Fibroblast of lung (primary cell): ENCODE measurements around the gene GOLGA6L7. TPM values are rescaled to one million over a fixed set of nuclear protein-coding genes. Genes with fewer than 3 reads are reported as not detected.
"Not testable (repeated sequence)": the region's sequence is repeated elsewhere in the genome, so short reads cannot be mapped to it uniquely, and the experiment has no call there.

Source experiments
- DNase-seq, 2 donors: peaks; one replicate each; pipeline versions ENCODE4 v3.0.0 to v3.0.0-alpha.2; 2010; ENCODE audit warnings: low read depth in 2 of 2
- H2AFZ ChIP-seq: 2 replicates; pipeline ENCODE4 v1.5.1; 2012; ENCODE audit warnings: low read length, control low read depth, inconsistent platforms
- H3K27ac ChIP-seq: 2 replicates; pipeline ENCODE4 v1.5.1; 2011; ENCODE audit warnings: low read length, control low read depth; ENCODE audit not compliant: insufficient read depth
- H3K27me3 ChIP-seq: 2 replicates; pipeline ENCODE4 v1.5.1; 2011; ENCODE audit warnings: mild to moderate bottlenecking, low read length; ENCODE audit not compliant: control insufficient read depth, insufficient read depth
- H3K36me3 ChIP-seq: 2 replicates; pipeline ENCODE4 v1.5.1; 2011; ENCODE audit warnings: low read length; ENCODE audit not compliant: control insufficient read depth, insufficient read depth
- H3K4me1 ChIP-seq: 2 replicates; pipeline ENCODE4 v1.5.1; 2011; ENCODE audit warnings: low read length; ENCODE audit not compliant: control insufficient read depth, insufficient read depth; ENCODE audit errors: extremely low read depth
- H3K4me2 ChIP-seq: 2 replicates; pipeline ENCODE4 v1.5.1; 2011; ENCODE audit warnings: low read length, control low read depth; ENCODE audit not compliant: insufficient read depth; ENCODE audit errors: extremely low read depth
- H3K4me3 ChIP-seq, 4 experiments: fragments of 200-600 bp in 1 of 4; sonication (generic) in 1 of 4; replicated peaks in 1 of 4; 2 replicates each; pipeline ENCODE4 v1.5.1; 2011 to 2016; ENCODE audit warnings: low read length in 4 of 4, low read depth in 3 of 4, mild to moderate bottlenecking in 3 of 4, control low read depth in 2 of 4, inconsistent platforms in 1 of 4, mixed read lengths in 1 of 4; ENCODE audit not compliant: insufficient read depth in 1 of 4; ENCODE audit errors: control extremely low read depth in 1 of 4
- H3K79me2 ChIP-seq: 2 replicates; pipeline ENCODE4 v1.5.1; 2012; ENCODE audit warnings: mild to moderate bottlenecking, low read length, inconsistent platforms; ENCODE audit not compliant: control insufficient read depth, insufficient read depth
- H3K9ac ChIP-seq: 2 replicates; pipeline ENCODE4 v1.5.1; 2011; ENCODE audit warnings: mild to moderate bottlenecking, low read length, control low read depth; ENCODE audit not compliant: insufficient read depth
- H3K9me3 ChIP-seq: 2 replicates; pipeline ENCODE4 v1.5.1; 2012; ENCODE audit warnings: low read depth, low read length; ENCODE audit not compliant: control insufficient read depth, insufficient read depth
- H4K20me1 ChIP-seq: 2 replicates; pipeline ENCODE4 v1.5.1; 2011; ENCODE audit warnings: low read length; ENCODE audit not compliant: control insufficient read depth, insufficient read depth; ENCODE audit errors: extremely low read depth
- polyA plus RNA-seq, 2 donors: library from polyadenylated mRNA; depleted of rRNA in 1 of 2; stranded (reverse) in 1 of 2; unstranded in 1 of 2; fragments of >200 nt; gene quantifications; 2 replicates each; pipeline ENCODE4 v1.2.1, GENCODE V29; 2011 to 2012; ENCODE audit warnings: missing spikeins in 1 of 2
- total RNA-seq: library from RNA; depleted of rRNA; stranded (reverse); fragments of >200 nt; gene quantifications from 2 replicates; pipeline ENCODE4 v1.2.1, GENCODE V29; 2014

The GOLGA6L7 gene
- total and polyA plus RNA-seq, 2 donors (not counting 1 experiment from before 2014, with no cell fraction given) = not detected

GRCh38 chr15:28847247-28847646 lies 1.2 kb downstream of the GOLGA6L7 start:
- H3K79me2 ChIP-seq, H4K20me1 ChIP-seq, H3K27ac ChIP-seq, H2AFZ ChIP-seq, H3K27me3 ChIP-seq, H3K9ac ChIP-seq, H3K9me3 ChIP-seq, DNase-seq, H3K4me1 ChIP-seq, H3K4me2 ChIP-seq, H3K4me3 ChIP-seq, H3K36me3 ChIP-seq: not testable (repeated sequence)

GRCh38 chr15:28844147-28844546 lies 4.3 kb downstream of the GOLGA6L7 start:
- H3K9ac ChIP-seq, H3K4me1 ChIP-seq, H3K79me2 ChIP-seq, H4K20me1 ChIP-seq, DNase-seq, H3K4me2 ChIP-seq, H3K4me3 ChIP-seq, H2AFZ ChIP-seq, H3K27me3 ChIP-seq, H3K9me3 ChIP-seq, H3K36me3 ChIP-seq, H3K27ac ChIP-seq: not testable (repeated sequence)

- H3K79me2 ChIP-seq, H3K4me1 ChIP-seq, H3K27ac ChIP-seq, H3K4me3 ChIP-seq, DNase-seq, H3K4me2 ChIP-seq, H3K9me3 ChIP-seq, H3K9ac ChIP-seq, H2AFZ ChIP-seq, H4K20me1 ChIP-seq, H3K36me3 ChIP-seq, H3K27me3 ChIP-seq: not testable (repeated sequence)
Measured at GRCh38 chr15:28843520-28843919, 4.9 kb downstream of the GOLGA6L7 start.

GRCh38 chr15:28842210-28842609 lies 6.2 kb downstream of the GOLGA6L7 start:
- H3K4me3 ChIP-seq, H2AFZ ChIP-seq: not testable (repeated sequence)

GRCh38 chr15:28840285-28840684 lies 8.2 kb downstream of the GOLGA6L7 start:
- H3K4me3 ChIP-seq, H3K9ac ChIP-seq: not testable (repeated sequence)

More at GRCh38 chr15:28842210-28842609, 6.2 kb downstream of the GOLGA6L7 start:
- not testable (repeated sequence) for H3K4me1 ChIP-seq, H4K20me1 ChIP-seq, H3K36me3 ChIP-seq, H3K27ac ChIP-seq, DNase-seq, H3K9ac ChIP-seq, H3K9me3 ChIP-seq, H3K79me2 ChIP-seq, H3K4me2 ChIP-seq, H3K27me3 ChIP-seq

GRCh38 chr15:28834957-28835585 lies 13.4 kb downstream of the GOLGA6L7 start:
- H3K27me3 ChIP-seq, H3K27ac ChIP-seq, H2AFZ ChIP-seq, H3K4me2 ChIP-seq, H3K79me2 ChIP-seq, H3K9me3 ChIP-seq, DNase-seq, H3K36me3 ChIP-seq, H4K20me1 ChIP-seq, H3K9ac ChIP-seq, H3K4me1 ChIP-seq, H3K4me3 ChIP-seq: not testable (repeated sequence)

More at GRCh38 chr15:28840285-28840684, 8.2 kb downstream of the GOLGA6L7 start:
- not testable (repeated sequence) for H3K4me1 ChIP-seq, DNase-seq, H3K79me2 ChIP-seq, H3K27me3 ChIP-seq, H3K27ac ChIP-seq, H3K36me3 ChIP-seq, H4K20me1 ChIP-seq, H3K4me2 ChIP-seq, H3K9me3 ChIP-seq, H2AFZ ChIP-seq
